SK-N-MC (cell line): ENCODE data around the gene ZNF701.
"Not testable (repeated sequence)": the region's sequence is repeated elsewhere in the genome, so short reads cannot be mapped to it uniquely, and the experiment has no call there.

Experiments used
- DNase-seq: peaks from one replicate; pipeline ENCODE4 v3.0.0-alpha.2; 2011; ENCODE audit warnings: low read depth, low spot score
- H3K27ac ChIP-seq: fragments of 200-600 bp; sonication (generic); 2 replicates; pipeline ENCODE4 v1.5.1; 2016; ENCODE audit warnings: mixed run types
- H3K36me3 ChIP-seq: fragments of 200-600 bp; sonication (generic); 2 replicates; pipeline ENCODE4 v1.6.1; 2017; ENCODE audit warnings: antibody characterized with exemption, low read length, mixed read lengths; ENCODE audit not compliant: insufficient read depth
- H3K4me3 ChIP-seq: fragments of 200-600 bp; sonication (generic); 2 replicates; pipeline ENCODE4 v1.5.1; 2016
- H3K9ac ChIP-seq: fragments of 200-600 bp; sonication (generic); 2 replicates; pipeline ENCODE4 v1.8.0; 2017; ENCODE audit warnings: mixed run types, mixed read lengths; ENCODE audit not compliant: insufficient read length
- H3K9me3 ChIP-seq: fragments of 200-600 bp; sonication (generic); 2 replicates; pipeline ENCODE4 v1.6.1; 2017; ENCODE audit warnings: low read depth, mild to moderate bottlenecking, antibody characterized with exemption, low read length, moderate library complexity, mixed read lengths
- EZH2 ChIP-seq: fragments of 200-600 bp; sonication (generic); IDR thresholded peaks from one replicate; pipeline ENCODE4 v1.6.1; 2017; ENCODE audit warnings: antibody characterized with exemption
- FOXP2 ChIP-seq: optimal IDR thresholded peaks from 2 replicates; pipeline ENCODE3; 2011; ENCODE audit warnings: mild to moderate bottlenecking, moderate library complexity; ENCODE audit not compliant: insufficient read depth; ENCODE audit errors: extremely low read length, control extremely low read depth
- POLR2AphosphoS5 ChIP-seq: IDR thresholded peaks from 2 replicates; pipeline ENCODE4 v1.6.1; 2012; ENCODE audit warnings: mild to moderate bottlenecking, low read depth, low read length, borderline replicate concordance

The ZNF701 gene

GRCh38 chr19:52613299-52613906 is 43.3 kb downstream of the ZNF701 start:
- Histone ChIP-seq H3K9ac (no peak overlapping the region), H3K36me3 (peaks cover 43% of the 10 kb centered on the region), H3K27ac (no peak overlapping the region), H3K9me3 (peaks cover 9% of the 10 kb centered on the region; the same call in 1 of the 2 replicates), H3K4me3 (no peak overlapping the region)
- TF ChIP-seq FOXP2 (no peak), EZH2 (no peak), POLR2AphosphoS5 (no peak)
- no peak for DNase-seq

- H3K36me3 ChIP-seq: peaks cover 13% of the 10 kb centered on the region; the same call in 1 of the 2 replicates
- DNase-seq: no peak
Observed at GRCh38 chr19:52621376-52621775, 51.3 kb downstream of the ZNF701 start.

GRCh38 chr19:52622261-52622660 is 52.2 kb downstream of the ZNF701 start:
- TF ChIP-seq POLR2AphosphoS5 (no peak), EZH2 (no peak), FOXP2 (no peak)
- Histone ChIP-seq H3K27ac (no peak overlapping the region), H3K9me3 (no peaks in the 10 kb centered on the region), H3K4me3 (no peak overlapping the region), H3K36me3 (peaks cover 7% of the 10 kb centered on the region; the same call in 1 of the 2 replicates), H3K9ac (no peak overlapping the region)
- DNase-seq: no peak

More at GRCh38 chr19:52621376-52621775, 51.3 kb downstream of the ZNF701 start:
- TF ChIP-seq FOXP2 (no peak), POLR2AphosphoS5 (no peak), EZH2 (no peak)
- Histone ChIP-seq H3K9me3 (no peaks in the 10 kb centered on the region), H3K9ac (no peak overlapping the region), H3K4me3 (no peak overlapping the region), H3K27ac (no peak overlapping the region)

- Histone ChIP-seq H3K9me3 (no peaks in the 10 kb centered on the region), H3K9ac (no peak overlapping the region), H3K27ac (no peak overlapping the region), H3K36me3 (peaks cover 5% of the 10 kb centered on the region; the same call in 1 of the 2 replicates), H3K4me3 (no peak overlapping the region)
- DNase-seq: no peak
- TF ChIP-seq POLR2AphosphoS5 (no peak), EZH2 (no peak), FOXP2 (no peak)
Observed at GRCh38 chr19:52626915-52627314, 56.8 kb downstream of the ZNF701 start.

GRCh38 chr19:52627441-52627840 is 57.4 kb downstream of the ZNF701 start:
- H3K4me3 ChIP-seq, H3K9ac ChIP-seq, H3K9me3 ChIP-seq, H3K36me3 ChIP-seq, DNase-seq, H3K27ac ChIP-seq: not testable (repeated sequence)

- no peak for DNase-seq
- Histone ChIP-seq H3K4me3 (no peak overlapping the region), H3K27ac (no peak overlapping the region), H3K36me3 (no peaks in the 10 kb centered on the region), H3K9me3 (no peaks in the 10 kb centered on the region), H3K9ac (no peak overlapping the region)
- TF ChIP-seq EZH2 (no peak), FOXP2 (no peak), POLR2AphosphoS5 (no peak)
Observed at GRCh38 chr19:52635786-52636570, 65.9 kb downstream of the ZNF701 start.
